H1 (cell line): ENCODE measurements around the gene EPB41L4B. TPM values are rescaled to one million over a fixed set of nuclear protein-coding genes. Genes with fewer than 3 reads are reported as not detected.

Experiments used
- ASH2L ChIP-seq: fragments of 200-600, 300-600 bp; sonication (generic); IDR thresholded peaks from one replicate; pipeline ENCODE4 v1.7.1; 2017; ENCODE audit warnings: low read length
- CHD7 ChIP-seq: fragments of 300-600 bp; sonication (generic); IDR thresholded peaks from 2 replicates; pipeline ENCODE4 v1.7.1; 2012; ENCODE audit warnings: low read length, moderate library complexity, mild to moderate bottlenecking, inconsistent platforms; ENCODE audit not compliant: insufficient replicate concordance
- FOSL1 ChIP-seq: IDR thresholded peaks from 2 replicates; pipeline ENCODE4 v1.6.1; 2011; ENCODE audit warnings: mild to moderate bottlenecking, low read depth, low read length, moderate library complexity; ENCODE audit not compliant: insufficient read depth
- SP2 ChIP-seq: IDR thresholded peaks from 2 replicates; pipeline ENCODE4 v1.6.1; 2012; ENCODE audit warnings: mild to moderate bottlenecking, low read length, inconsistent platforms
- SRF ChIP-seq: IDR thresholded peaks from 2 replicates; pipeline ENCODE4 v1.6.1; 2011; ENCODE audit warnings: mild to moderate bottlenecking, low read depth, low read length, moderate library complexity
- TCF12 ChIP-seq: IDR thresholded peaks from 2 replicates; pipeline ENCODE4 v1.6.1; 2011; ENCODE audit warnings: low read depth, mild to moderate bottlenecking, low read length
- polyA plus RNA-seq, 7 experiments: library from polyadenylated mRNA; depleted of rRNA in 3 of 7; stranded (reverse) in 5 of 7; unstranded in 2 of 7; fragments of >200 nt in 5 of 7; fragments of 200-250 nt in 2 of 7; gene quantifications; 1 replicate in 5 of 7; 2 replicates in 1 of 7; 4 replicates in 1 of 7; pipeline versions ENCODE4 v1.2.1 to v1.2.3, GENCODE V29; 2011 to 2013; ENCODE audit warnings: missing spikeins in 2 of 7, mixed read lengths in 2 of 7
- total RNA-seq: library from RNA; stranded (reverse); fragmentation: NEBNext Ultra II Directional; extraction: Animal tissue kit (Norgen Biotek cat#: 25700); gene quantifications from 2 replicates; pipeline ENCODE4 v1.2.1, GENCODE V29; 2021
- TF ChIP-seq, protein P1 (sequence below): IDR thresholded peaks from 2 replicates; pipeline ENCODE4 v1.6.1; 2011; ENCODE audit warnings: low read length, improper control_type of control experiment

Gene EPB41L4B
- total and polyA plus RNA-seq, 2 of the 8 experiments (the other 6 are each of a cell fraction or from before 2014, with no cell fraction given), result 11.9 to 25.0 TPM

GRCh38 chr9:109282302-109282701 is 38.6 kb downstream of the EPB41L4B start (continued):
- no peak for TF ChIP-seq CHD7
- TF ChIP-seq TCF12, result no peak
- TF ChIP-seq SRF, result no peak
- TF ChIP-seq ASH2L, result no peak
- no peak for TF ChIP-seq SP2
- TF ChIP-seq FOSL1, result no peak
- TF ChIP-seq, protein P1, sequence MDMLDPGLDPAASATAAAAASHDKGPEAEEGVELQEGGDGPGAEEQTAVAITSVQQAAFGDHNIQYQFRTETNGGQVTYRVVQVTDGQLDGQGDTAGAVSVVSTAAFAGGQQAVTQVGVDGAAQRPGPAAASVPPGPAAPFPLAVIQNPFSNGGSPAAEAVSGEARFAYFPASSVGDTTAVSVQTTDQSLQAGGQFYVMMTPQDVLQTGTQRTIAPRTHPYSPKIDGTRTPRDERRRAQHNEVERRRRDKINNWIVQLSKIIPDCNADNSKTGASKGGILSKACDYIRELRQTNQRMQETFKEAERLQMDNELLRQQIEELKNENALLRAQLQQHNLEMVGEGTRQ, result no peak
